Bronchial epithelial cell (primary cell): ENCODE measurements around the gene PRSS8. TPM values are rescaled to one million over a fixed set of nuclear protein-coding genes. Genes with fewer than 3 reads are reported as not detected.

ENCODE experiments used
- DNase-seq: peaks from one replicate; pipeline ENCODE4 v3.0.0-alpha.2; 2010; ENCODE audit warnings: low read depth
- FAIRE-seq: peaks from 2 replicates; lab custom pipeline; 2011; peaks lifted over from hg19 to GRCh38; lab: Jason Lieb, UNC
- H3K27me3 ChIP-seq: 2 replicates; pipeline ENCODE4 v1.5.1; 2011; ENCODE audit warnings: low read length; ENCODE audit not compliant: control insufficient read depth, insufficient read depth
- H3K36me3 ChIP-seq: 2 replicates; pipeline ENCODE4 v1.5.1; 2011; ENCODE audit warnings: low read length; ENCODE audit not compliant: control insufficient read depth, insufficient read depth
- H3K4me3 ChIP-seq: 2 replicates; pipeline ENCODE4 v1.5.1; 2011; ENCODE audit warnings: mild to moderate bottlenecking, low read depth, low read length, control low read depth
- total RNA-seq: library from RNA; depleted of rRNA; stranded (reverse); fragments of >200 nt; gene quantifications from 2 replicates; pipeline ENCODE4 v1.2.1, GENCODE V29; 2014
- TF ChIP-seq, protein P1 (sequence below): IDR thresholded peaks from 2 replicates; pipeline ENCODE4 v1.5.1; 2011; ENCODE audit warnings: mild to moderate bottlenecking, moderate library complexity, low read length, control low read depth, inconsistent platforms; ENCODE audit not compliant: insufficient read depth, severe bottlenecking

Gene PRSS8
- total RNA-seq, 1 donor from 2014 or later: 15.0 TPM

DNA sequence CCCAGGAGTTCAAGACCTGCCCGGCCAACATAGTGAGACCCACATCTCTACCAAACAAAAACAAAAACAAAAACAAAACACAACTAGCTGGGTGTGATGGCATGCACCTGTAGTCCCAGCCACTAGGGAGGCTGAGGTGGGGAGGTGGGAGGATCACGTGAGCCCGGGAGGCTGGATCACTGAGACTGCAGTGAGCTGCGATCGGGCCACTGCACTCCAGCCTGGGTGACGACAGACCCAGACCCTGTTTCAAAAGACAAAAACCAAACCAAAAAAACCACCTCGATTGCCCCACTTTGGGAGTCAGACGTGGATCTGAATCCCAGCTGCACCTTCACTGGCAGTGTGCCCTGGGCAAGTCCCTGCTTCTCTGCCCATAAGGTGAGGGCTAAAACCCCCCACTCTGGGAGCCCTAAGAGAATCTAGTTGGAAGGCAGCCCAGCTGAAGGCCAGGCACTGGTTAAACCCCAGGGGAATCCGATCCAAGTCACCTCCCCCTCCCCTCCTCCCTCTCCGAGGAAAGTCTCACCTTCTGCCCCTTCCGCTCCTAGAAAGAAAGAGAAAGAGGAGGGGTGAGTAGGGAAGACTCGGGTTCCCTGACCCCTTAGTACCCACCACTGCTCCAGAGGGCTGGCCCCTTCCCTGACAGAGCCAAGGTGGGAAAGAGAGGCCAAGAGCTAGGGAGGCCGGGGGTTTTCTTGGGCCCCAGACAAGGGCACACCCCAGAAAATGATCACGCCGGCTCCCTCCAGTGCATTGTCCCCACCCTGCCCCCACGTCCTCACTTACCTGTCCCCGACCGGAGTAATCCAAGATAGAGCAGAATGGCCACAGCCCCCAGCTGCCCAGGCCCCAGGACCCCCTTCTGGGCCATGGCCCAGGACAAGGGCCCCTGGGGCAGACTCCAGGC lies 647 bp downstream of the PRSS8 start:
- no peak for FAIRE-seq
- peak; percentile 52 for DNase-seq
- TF ChIP-seq, protein P1, sequence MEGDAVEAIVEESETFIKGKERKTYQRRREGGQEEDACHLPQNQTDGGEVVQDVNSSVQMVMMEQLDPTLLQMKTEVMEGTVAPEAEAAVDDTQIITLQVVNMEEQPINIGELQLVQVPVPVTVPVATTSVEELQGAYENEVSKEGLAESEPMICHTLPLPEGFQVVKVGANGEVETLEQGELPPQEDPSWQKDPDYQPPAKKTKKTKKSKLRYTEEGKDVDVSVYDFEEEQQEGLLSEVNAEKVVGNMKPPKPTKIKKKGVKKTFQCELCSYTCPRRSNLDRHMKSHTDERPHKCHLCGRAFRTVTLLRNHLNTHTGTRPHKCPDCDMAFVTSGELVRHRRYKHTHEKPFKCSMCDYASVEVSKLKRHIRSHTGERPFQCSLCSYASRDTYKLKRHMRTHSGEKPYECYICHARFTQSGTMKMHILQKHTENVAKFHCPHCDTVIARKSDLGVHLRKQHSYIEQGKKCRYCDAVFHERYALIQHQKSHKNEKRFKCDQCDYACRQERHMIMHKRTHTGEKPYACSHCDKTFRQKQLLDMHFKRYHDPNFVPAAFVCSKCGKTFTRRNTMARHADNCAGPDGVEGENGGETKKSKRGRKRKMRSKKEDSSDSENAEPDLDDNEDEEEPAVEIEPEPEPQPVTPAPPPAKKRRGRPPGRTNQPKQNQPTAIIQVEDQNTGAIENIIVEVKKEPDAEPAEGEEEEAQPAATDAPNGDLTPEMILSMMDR: peak; percentile 10

DNA sequence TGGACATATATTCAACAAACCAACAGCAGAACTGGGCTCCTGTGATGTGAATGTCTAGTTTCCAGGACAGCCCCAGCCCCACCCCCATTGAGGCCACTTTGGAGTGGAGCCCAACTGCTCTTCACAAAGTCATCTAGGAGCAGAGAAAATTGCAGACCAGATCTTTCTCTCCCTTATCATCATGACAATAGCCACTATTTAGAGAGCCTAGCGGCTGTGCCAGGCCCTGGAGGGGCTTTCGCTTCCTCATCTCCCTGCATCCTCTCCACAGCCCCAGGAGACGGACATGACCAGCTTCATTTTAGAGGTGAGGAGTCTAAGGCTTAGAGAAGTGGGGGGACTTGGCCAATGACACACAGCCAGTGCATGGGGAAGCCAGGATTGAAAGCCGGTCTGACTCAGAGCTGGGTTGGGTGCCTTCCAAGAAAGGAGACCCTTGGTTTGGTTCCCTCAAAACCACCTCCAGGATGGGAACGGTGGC lies 1.4 kb downstream of the PRSS8 start:
- FAIRE-seq: no peak
- TF ChIP-seq, protein P1: no peak
- DNase-seq: peak; percentile 61
- Histone ChIP-seq H3K27me3 (no peaks in the 10 kb centered on the region), H3K36me3 (peaks cover 18% of the 10 kb centered on the region), H3K4me3 (peak overlapping the region; percentile 79)

More for the DNA sequence above, 647 bp downstream of the PRSS8 start:
- H3K27me3 ChIP-seq: no peaks in the 10 kb centered on the region
- peaks cover 18% of the 10 kb centered on the region for H3K36me3 ChIP-seq
- peak overlapping the region; percentile 79 for H3K4me3 ChIP-seq

DNA sequence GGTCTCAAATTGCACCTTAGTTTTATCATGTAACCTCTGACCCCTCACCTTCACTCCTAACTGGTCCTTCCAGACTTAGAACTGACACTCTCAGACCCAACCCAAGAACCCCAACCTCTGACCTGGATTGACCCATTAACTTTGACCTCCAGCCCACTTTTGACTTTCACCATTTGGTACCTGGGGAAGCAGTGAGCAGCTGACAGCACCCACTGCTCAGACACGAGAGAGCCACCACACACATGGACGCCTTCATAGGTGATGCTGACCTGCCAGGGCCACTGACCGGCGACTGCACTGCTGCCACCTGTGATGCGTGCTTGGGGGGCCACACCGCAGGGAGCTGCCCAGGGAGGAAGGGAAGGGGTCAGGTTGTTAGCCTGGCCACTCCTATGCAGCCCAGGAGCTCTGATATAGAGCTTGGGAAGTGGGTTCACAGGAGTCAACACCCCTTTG lies 2.5 kb downstream of the PRSS8 start:
- no peak overlapping the region for H3K4me3 ChIP-seq
- TF ChIP-seq, protein P1: no peak
- DNase-seq (no peak), FAIRE-seq (no peak)
- H3K27me3 ChIP-seq: no peaks in the 10 kb centered on the region
- peaks cover 18% of the 10 kb centered on the region for H3K36me3 ChIP-seq

GRCh38 chr16:31132303-31132979 lies 3.1 kb downstream of the PRSS8 start:
- no peak for FAIRE-seq
- TF ChIP-seq, protein P1: no peak
- H3K27me3 ChIP-seq: no peaks in the 10 kb centered on the region
- H3K4me3 ChIP-seq: no peak overlapping the region
- DNase-seq: no peak
- H3K36me3 ChIP-seq: peaks cover 18% of the 10 kb centered on the region

DNA sequence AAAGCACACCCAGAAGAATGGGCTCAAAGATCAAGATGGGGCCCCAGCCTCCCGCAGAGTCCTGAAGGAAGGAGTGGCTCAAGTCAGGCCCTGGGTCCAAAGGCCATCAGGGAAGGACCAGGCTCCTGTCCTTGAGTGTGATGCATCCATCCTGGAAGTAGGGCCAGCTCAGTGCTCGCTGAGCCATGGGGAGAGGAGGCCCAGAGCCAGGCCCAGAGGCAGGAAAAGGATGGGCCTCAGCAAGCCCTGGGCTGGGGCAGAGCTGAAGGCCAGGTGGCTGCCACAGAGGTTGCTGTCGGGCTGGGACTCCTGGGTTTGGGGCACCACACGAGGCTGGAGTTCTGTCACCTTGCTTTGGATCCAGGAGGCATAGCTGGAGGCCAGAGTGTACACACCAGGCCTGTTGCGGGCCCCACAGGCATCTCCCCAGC lies 3.7 kb downstream of the PRSS8 start:
- TF ChIP-seq, protein P1: no peak
- FAIRE-seq: no peak
- peak; percentile 51 for DNase-seq
- Histone ChIP-seq H3K27me3 (no peaks in the 10 kb centered on the region), H3K36me3 (peaks cover 18% of the 10 kb centered on the region), H3K4me3 (no peak overlapping the region)
